SK-N-MC (cell line): ENCODE data around the gene PAX2.

Experiments used
- EZH2 ChIP-seq: fragments of 200-600 bp; sonication (generic); IDR thresholded peaks from one replicate; pipeline ENCODE4 v1.6.1; 2017; ENCODE audit warnings: antibody characterized with exemption
- FOXP2 ChIP-seq: optimal IDR thresholded peaks from 2 replicates; pipeline ENCODE3; 2011; ENCODE audit warnings: mild to moderate bottlenecking, moderate library complexity; ENCODE audit not compliant: insufficient read depth; ENCODE audit errors: extremely low read length, control extremely low read depth
- POLR2AphosphoS5 ChIP-seq: IDR thresholded peaks from 2 replicates; pipeline ENCODE4 v1.6.1; 2012; ENCODE audit warnings: mild to moderate bottlenecking, low read depth, low read length, borderline replicate concordance

- TF ChIP-seq EZH2, result no peak
- no peak for TF ChIP-seq POLR2AphosphoS5
- no peak for TF ChIP-seq FOXP2
Measured at GRCh38 chr10:100738055-100738827, 7.1 kb upstream of the PAX2 start.
